Neural crest cell (in vitro differentiated cells): ENCODE measurements around the gene PUS10. TPM values are rescaled to one million over a fixed set of nuclear protein-coding genes. Genes with fewer than 3 reads are reported as not detected.
A peak's percentile ranks its signal among the peaks of the same experiment; 100 is the strongest.
"Not testable (repeated sequence)": the region's sequence is repeated elsewhere in the genome, so short reads cannot be mapped to it uniquely, and the experiment has no call there.

Experiments used
- DNase-seq: peaks from one replicate; pipeline ENCODE4 v3.0.0; 2021; ENCODE audit warnings: low read depth, mixed read lengths, low spot score
- H3K27ac Mint-ChIP-seq: one replicate; pipeline ENCODE4 v1.8.0; 2021; ENCODE audit warnings: mild to moderate bottlenecking, mixed read lengths; ENCODE audit not compliant: unreplicated experiment
- H3K27me3 Mint-ChIP-seq: 2 replicates; pipeline ENCODE4 v1.8.0; 2021; ENCODE audit warnings: low read depth, mild to moderate bottlenecking, mixed read lengths
- H3K36me3 Mint-ChIP-seq: 2 replicates; pipeline ENCODE4 v1.8.0; 2021; ENCODE audit warnings: low read depth, mild to moderate bottlenecking, mixed read lengths
- H3K4me1 Mint-ChIP-seq: 2 replicates; pipeline ENCODE4 v1.8.0; 2021; ENCODE audit warnings: mixed read lengths
- H3K4me3 Mint-ChIP-seq: one replicate; pipeline ENCODE4 v1.8.0; 2021; ENCODE audit warnings: mild to moderate bottlenecking, mixed read lengths
- H3K9me3 Mint-ChIP-seq: 2 replicates; pipeline ENCODE4 v1.8.0; 2021; ENCODE audit warnings: mixed read lengths
- CTCF ChIP-seq: fragments of 200-600 bp; sonication (generic); conservative IDR thresholded peaks from 2 replicates; pipeline ENCODE4 v1.5.0; 2021; ENCODE audit warnings: antibody characterized with exemption, mild to moderate bottlenecking
- total RNA-seq: library from RNA; stranded (reverse); gene quantifications from 2 replicates; pipeline ENCODE4 v1.2.1, GENCODE V29; 2021

PUS10 gene
- total RNA-seq, 1 donor from 2014 or later: 5.0 TPM

DNA sequence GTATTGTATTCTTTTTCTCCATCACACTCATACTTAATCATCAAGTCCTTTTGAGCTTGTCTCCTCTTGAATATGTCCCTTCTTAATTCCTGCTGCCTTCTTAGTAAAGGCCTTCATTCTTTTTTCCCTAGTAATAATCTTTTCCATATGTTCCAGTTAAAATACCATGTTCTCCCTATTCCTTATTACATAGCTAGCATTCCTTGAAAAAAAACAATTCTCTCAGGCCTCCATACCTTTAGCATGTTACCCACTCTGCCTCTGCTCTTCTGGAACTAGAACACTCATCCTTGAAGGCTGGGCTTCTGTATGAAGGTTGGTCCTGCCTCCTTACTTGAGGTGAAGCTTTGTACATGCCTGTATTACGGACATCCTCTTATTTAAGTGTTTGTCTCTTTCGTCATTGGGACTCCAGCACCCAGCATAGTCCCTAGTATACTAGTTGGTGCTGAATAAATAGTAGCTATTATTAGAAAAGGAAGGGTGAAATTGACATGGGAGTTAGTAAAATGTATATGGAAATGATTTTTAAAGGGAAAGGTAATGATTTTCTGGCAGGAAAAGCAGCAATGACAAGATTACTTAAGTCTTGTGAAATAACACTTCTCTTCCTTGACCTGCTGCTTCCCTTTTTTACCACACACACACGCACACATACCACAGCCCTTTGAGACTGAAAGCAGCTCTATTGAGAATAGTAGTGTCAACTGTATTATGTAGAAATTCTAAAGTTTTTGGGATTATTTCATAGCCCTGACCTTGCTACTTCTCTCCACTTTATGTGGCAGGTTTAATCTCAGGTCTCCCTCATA, 91.1 kb downstream of the PUS10 start:
- H3K27ac Mint-ChIP-seq: no peak overlapping the region
- no peaks in the 10 kb centered on the region for H3K27me3 Mint-ChIP-seq
- no peaks in the 10 kb centered on the region for H3K4me1 Mint-ChIP-seq
- no peak for TF ChIP-seq CTCF
- H3K4me3 Mint-ChIP-seq: no peak overlapping the region
- H3K36me3 Mint-ChIP-seq: peaks cover 19% of the 10 kb centered on the region
- DNase-seq: no peak
- no peaks in the 10 kb centered on the region for H3K9me3 Mint-ChIP-seq

- no peak overlapping the region for H3K4me3 Mint-ChIP-seq
These were observed 91.9 kb downstream of the PUS10 start for GRCh38 chr2:60925994-60926740.

DNA sequence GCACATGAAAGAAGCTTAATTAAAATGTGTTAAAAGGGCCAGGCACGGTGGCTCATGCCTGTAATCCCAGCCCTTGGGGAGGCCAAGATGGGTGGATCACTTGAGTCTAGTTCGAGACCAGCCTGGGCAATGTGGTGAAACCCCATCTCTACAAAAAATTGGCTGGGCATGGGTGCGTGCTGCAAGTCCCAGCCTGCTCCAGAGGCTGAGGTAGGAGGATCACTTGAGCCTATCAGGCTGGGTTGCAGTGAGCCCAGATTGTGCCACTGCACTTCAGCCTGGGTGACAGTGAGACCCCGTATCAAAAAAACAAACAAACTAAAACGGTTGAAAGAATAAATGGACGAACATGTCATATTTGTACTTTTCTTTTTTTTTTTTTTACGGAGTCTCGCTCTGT, 110.7 kb downstream of the PUS10 start:
- H3K4me1 Mint-ChIP-seq: no peaks in the 10 kb centered on the region
- peaks cover 3% of the 10 kb centered on the region for H3K36me3 Mint-ChIP-seq
- H3K27ac Mint-ChIP-seq: no peak overlapping the region
- no peak for TF ChIP-seq CTCF
- H3K27me3 Mint-ChIP-seq: no peaks in the 10 kb centered on the region
- H3K9me3 Mint-ChIP-seq: no peaks in the 10 kb centered on the region
- DNase-seq: no peak
- no peak overlapping the region for H3K4me3 Mint-ChIP-seq

More at GRCh38 chr2:60925994-60926740, 91.9 kb downstream of the PUS10 start:
- no peaks in the 10 kb centered on the region for H3K9me3 Mint-ChIP-seq
- no peaks in the 10 kb centered on the region for H3K4me1 Mint-ChIP-seq
- no peaks in the 10 kb centered on the region for H3K27me3 Mint-ChIP-seq
- no peak overlapping the region for H3K27ac Mint-ChIP-seq
- DNase-seq: no peak
- TF ChIP-seq CTCF: no peak
- peaks cover 18% of the 10 kb centered on the region for H3K36me3 Mint-ChIP-seq

GRCh38 chr2:60906395-60906794, 111.7 kb downstream of the PUS10 start:
- H3K36me3 Mint-ChIP-seq: peaks cover 3% of the 10 kb centered on the region
- peak overlapping the region; percentile 21 for H3K27ac Mint-ChIP-seq
- H3K4me3 Mint-ChIP-seq: no peak overlapping the region
- TF ChIP-seq CTCF: no peak
- H3K27me3 Mint-ChIP-seq: no peaks in the 10 kb centered on the region
- no peaks in the 10 kb centered on the region for H3K9me3 Mint-ChIP-seq
- no peaks in the 10 kb centered on the region for H3K4me1 Mint-ChIP-seq
- DNase-seq: no peak

DNA sequence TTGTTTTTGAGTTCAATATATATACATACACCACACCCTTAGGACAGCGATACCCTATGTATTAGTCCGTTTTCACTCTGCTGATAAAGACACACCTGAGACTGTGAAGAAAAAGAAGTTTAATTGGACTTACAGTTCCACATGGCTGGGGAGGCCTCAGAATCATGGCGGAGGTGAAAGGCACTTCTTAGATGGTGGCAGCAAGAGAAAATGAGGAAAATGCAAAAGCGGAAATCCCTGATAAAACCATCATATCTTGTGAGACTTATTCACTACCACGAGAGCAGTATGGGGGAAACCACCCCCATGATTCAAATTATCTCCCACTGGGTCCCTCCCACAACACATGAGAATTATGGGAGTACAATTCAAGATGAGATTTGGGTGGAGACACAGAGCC, 112.2 kb downstream of the PUS10 start:
- H3K4me1 Mint-ChIP-seq, H3K27me3 Mint-ChIP-seq, H3K27ac Mint-ChIP-seq, H3K9me3 Mint-ChIP-seq, H3K4me3 Mint-ChIP-seq, DNase-seq, H3K36me3 Mint-ChIP-seq: not testable (repeated sequence)

DNA sequence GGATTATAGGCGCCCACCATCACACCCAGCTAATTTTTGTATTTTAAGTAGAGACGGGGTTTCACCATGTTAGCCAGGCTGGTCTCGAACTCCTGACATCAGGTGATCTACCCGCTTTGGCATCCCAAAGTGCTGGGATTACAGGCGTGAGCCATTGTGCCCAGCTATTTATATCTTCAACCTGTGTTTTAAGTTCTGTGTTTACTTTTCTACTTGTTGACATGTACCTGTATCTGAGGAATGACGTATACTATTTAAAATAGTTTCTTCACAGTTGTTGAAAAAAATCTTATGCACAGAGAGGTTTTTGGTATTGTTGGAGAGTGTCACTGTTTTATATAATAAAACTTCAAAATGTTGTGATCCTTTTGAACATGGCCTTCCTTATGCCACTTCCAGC, 116.8 kb downstream of the PUS10 start:
- not testable (repeated sequence) for H3K4me1 Mint-ChIP-seq, H3K36me3 Mint-ChIP-seq, H3K4me3 Mint-ChIP-seq, H3K27me3 Mint-ChIP-seq, H3K27ac Mint-ChIP-seq, DNase-seq, H3K9me3 Mint-ChIP-seq
